HG03095 (cell line): ENCODE measurements around the gene TMOD1.
"Not testable (repeated sequence)": the region's sequence is repeated elsewhere in the genome, so short reads cannot be mapped to it uniquely, and the experiment has no call there.

Experiments used
- ATAC-seq: cut with Tn5 transposase; IDR thresholded peaks from one replicate; pipeline ENCODE4 v1.9.1; 2021; ENCODE audit warnings: moderate library complexity; ENCODE audit not compliant: unreplicated experiment

The TMOD1 gene

GRCh38 chr9:97497558-97498375, 3.7 kb upstream of the TMOD1 start:
- not testable (repeated sequence) for ATAC-seq

GRCh38 chr9:97498846-97499245, 2.6 kb upstream of the TMOD1 start:
- ATAC-seq: not testable (repeated sequence)

- no peak for ATAC-seq
These were observed 1.2 kb upstream of the TMOD1 start for GRCh38 chr9:97500263-97500662.

- ATAC-seq: no peak
These were observed 695 bp upstream of the TMOD1 start for GRCh38 chr9:97500765-97501176.

GRCh38 chr9:97501972-97502221, 431 bp downstream of the TMOD1 start:
- peak; percentile 37 for ATAC-seq

- ATAC-seq: no peak
These were observed 937 bp downstream of the TMOD1 start for GRCh38 chr9:97502222-97502983.

- no peak for ATAC-seq
These were observed 1.8 kb downstream of the TMOD1 start for GRCh38 chr9:97502984-97503861.

GRCh38 chr9:97503862-97504210, 2.4 kb downstream of the TMOD1 start:
- no peak for ATAC-seq

GRCh38 chr9:97504381-97505216, 3.1 kb downstream of the TMOD1 start:
- ATAC-seq: no peak

- no peak for ATAC-seq
These were observed 4.4 kb downstream of the TMOD1 start for GRCh38 chr9:97505845-97506244.

- ATAC-seq: no peak
These were observed 4.8 kb downstream of the TMOD1 start for GRCh38 chr9:97506306-97506705.

GRCh38 chr9:97506787-97507186, 5.3 kb downstream of the TMOD1 start:
- no peak for ATAC-seq

GRCh38 chr9:97507428-97507984, 6.0 kb downstream of the TMOD1 start:
- no peak for ATAC-seq

GRCh38 chr9:97508852-97509251, 7.4 kb downstream of the TMOD1 start:
- no peak for ATAC-seq

GRCh38 chr9:97510797-97511654, 9.6 kb downstream of the TMOD1 start:
- ATAC-seq: peak; percentile 66

GRCh38 chr9:97511655-97512427, 10.4 kb downstream of the TMOD1 start:
- ATAC-seq: peak; percentile 9

GRCh38 chr9:97512966-97513560, 11.6 kb downstream of the TMOD1 start:
- ATAC-seq: no peak

GRCh38 chr9:97514531-97514930, 13.1 kb downstream of the TMOD1 start:
- ATAC-seq: no peak
